Prostate gland (tissue), 2 donors: ENCODE results near the gene CSNK1E.

Source experiments
- POLR2A ChIP-seq: fragments of 450-650 bp; IDR thresholded peaks from one replicate; pipeline ENCODE4 v1.6.1; 2016; ENCODE audit warnings: antibody characterized with exemption, mild to moderate bottlenecking
- POLR2AphosphoS5 ChIP-seq: sonication (generic); formaldehyde crosslinking; IDR thresholded peaks from one replicate; pipeline ENCODE4 v1.6.1; 2017; ENCODE audit warnings: antibody characterized with exemption
- TF ChIP-seq, protein P1 (sequence below), 4 experiments: fragments of 200-600 bp in 2 of 4; fragments of 450-650 bp in 2 of 4; sonication (generic) in 2 of 4; IDR thresholded peaks; 1 replicate in 3 of 4; 2 replicates in 1 of 4; pipeline ENCODE4 v1.5.1; 2016 to 2019; ENCODE audit warnings: antibody characterized with exemption in 4 of 4, mild to moderate bottlenecking in 2 of 4, moderate library complexity in 2 of 4

DNA sequence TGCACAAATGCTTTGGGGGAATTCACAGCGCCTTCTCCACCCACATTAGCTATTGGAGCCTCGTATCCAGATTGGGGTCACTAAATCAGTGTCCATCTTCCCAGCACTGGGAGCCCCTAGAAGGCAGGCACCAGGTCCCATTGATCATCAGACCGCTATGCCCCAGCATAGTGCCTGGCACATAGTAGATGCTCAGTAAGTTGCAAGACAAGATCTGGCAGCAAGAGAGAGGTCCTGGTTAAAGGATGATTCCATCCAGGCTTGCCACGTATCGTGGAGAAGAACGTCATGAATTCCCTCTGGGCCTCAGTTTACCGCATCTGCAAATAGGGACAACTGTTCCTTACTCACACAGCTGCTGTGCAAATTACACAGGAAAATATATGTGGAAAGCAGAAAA is 46.1 kb downstream of the CSNK1E start:
- TF ChIP-seq POLR2A (no peak), POLR2AphosphoS5 (no peak)
- TF ChIP-seq, protein P1, sequence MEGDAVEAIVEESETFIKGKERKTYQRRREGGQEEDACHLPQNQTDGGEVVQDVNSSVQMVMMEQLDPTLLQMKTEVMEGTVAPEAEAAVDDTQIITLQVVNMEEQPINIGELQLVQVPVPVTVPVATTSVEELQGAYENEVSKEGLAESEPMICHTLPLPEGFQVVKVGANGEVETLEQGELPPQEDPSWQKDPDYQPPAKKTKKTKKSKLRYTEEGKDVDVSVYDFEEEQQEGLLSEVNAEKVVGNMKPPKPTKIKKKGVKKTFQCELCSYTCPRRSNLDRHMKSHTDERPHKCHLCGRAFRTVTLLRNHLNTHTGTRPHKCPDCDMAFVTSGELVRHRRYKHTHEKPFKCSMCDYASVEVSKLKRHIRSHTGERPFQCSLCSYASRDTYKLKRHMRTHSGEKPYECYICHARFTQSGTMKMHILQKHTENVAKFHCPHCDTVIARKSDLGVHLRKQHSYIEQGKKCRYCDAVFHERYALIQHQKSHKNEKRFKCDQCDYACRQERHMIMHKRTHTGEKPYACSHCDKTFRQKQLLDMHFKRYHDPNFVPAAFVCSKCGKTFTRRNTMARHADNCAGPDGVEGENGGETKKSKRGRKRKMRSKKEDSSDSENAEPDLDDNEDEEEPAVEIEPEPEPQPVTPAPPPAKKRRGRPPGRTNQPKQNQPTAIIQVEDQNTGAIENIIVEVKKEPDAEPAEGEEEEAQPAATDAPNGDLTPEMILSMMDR (IDR thresholded peaks at IDR 0.05), result no peak
